ENCODE measurements around the gene ING5.

DNA sequence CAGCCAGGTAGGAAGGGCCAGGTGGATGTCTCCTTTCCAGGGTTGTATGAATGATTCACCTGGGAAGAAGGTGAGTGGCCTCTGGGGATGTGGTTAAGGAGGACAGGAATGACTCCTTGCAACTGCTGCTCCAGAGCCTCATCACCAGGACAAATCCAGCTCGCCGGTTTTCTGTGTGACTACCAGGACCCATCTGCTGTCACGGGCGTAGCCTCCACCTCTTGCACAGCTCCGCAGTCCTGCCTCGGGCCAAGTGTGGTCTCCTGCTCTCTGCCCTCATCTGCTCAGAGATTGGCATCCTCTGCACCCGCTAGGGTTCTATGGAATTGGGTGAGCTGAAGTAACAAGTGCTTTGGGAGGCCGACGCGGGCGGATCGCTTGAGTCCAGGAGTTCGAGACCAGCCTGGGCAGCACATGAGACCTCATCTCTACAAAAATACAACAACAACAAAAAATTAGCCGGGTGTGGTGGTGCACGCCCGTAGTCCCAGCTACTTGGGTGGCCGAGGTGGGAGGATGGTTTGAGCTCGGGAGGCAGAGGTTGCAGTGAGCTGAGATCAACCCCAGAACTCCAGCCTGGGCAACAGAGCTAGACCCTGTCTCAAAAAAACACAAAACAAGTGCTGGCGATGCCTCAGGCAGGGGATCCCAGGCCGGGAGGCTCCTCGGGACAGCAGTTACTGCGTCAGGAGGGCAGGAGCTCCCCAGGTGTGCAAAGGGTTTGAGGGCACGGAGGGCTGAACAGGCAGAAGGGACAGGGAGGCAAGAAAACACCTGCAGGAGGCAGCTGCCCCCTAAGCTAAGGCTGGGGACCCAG, 31.8 kb downstream of the ING5 start:
- TF ChIP-seq, protein P1, sequence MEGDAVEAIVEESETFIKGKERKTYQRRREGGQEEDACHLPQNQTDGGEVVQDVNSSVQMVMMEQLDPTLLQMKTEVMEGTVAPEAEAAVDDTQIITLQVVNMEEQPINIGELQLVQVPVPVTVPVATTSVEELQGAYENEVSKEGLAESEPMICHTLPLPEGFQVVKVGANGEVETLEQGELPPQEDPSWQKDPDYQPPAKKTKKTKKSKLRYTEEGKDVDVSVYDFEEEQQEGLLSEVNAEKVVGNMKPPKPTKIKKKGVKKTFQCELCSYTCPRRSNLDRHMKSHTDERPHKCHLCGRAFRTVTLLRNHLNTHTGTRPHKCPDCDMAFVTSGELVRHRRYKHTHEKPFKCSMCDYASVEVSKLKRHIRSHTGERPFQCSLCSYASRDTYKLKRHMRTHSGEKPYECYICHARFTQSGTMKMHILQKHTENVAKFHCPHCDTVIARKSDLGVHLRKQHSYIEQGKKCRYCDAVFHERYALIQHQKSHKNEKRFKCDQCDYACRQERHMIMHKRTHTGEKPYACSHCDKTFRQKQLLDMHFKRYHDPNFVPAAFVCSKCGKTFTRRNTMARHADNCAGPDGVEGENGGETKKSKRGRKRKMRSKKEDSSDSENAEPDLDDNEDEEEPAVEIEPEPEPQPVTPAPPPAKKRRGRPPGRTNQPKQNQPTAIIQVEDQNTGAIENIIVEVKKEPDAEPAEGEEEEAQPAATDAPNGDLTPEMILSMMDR (IDR thresholded peaks at IDR 0.05; ENCODE audit: low read depth, low read length) = no peak
- no peak for TF ChIP-seq EZH2phosphoT487 (IDR thresholded peaks at IDR 0.05; ENCODE audit: low read depth)

Measured in OCI-LY3 (cell line).